Mucosa of rectum (tissue), 2 donors: ENCODE measurements around the gene DCTN1.
"Not testable (repeated sequence)": the region's sequence is repeated elsewhere in the genome, so short reads cannot be mapped to it uniquely, and the experiment has no call there.

ENCODE experiments used
- H3K27ac ChIP-seq, 2 donors: one replicate each; pipeline ENCODE4 v1.7.0; 2013; ENCODE audit warnings: inconsistent platforms in 2 of 2, low read depth in 2 of 2, low read length in 2 of 2
- H3K27me3 ChIP-seq, 2 donors: one replicate each; pipeline ENCODE4 v1.7.0; 2013; ENCODE audit warnings: low read length in 2 of 2; ENCODE audit not compliant: control insufficient read depth in 2 of 2, insufficient read depth in 2 of 2
- H3K36me3 ChIP-seq, 2 donors: one replicate each; pipeline ENCODE4 v1.7.0; 2013; ENCODE audit warnings: low read length in 2 of 2; ENCODE audit not compliant: control insufficient read depth in 2 of 2, insufficient read depth in 2 of 2
- H3K4me1 ChIP-seq, 2 donors: one replicate each; pipeline ENCODE4 v1.7.0; 2013; ENCODE audit warnings: low read length in 2 of 2, mild to moderate bottlenecking in 1 of 2; ENCODE audit not compliant: control insufficient read depth in 2 of 2, insufficient read depth in 2 of 2
- H3K4me3 ChIP-seq, 2 donors: one replicate each; pipeline ENCODE4 v1.7.0; 2013; ENCODE audit warnings: low read length in 2 of 2
- H3K9ac ChIP-seq, 2 donors: one replicate each; pipeline ENCODE4 v1.7.0; 2013; ENCODE audit warnings: low read length in 2 of 2, low read depth in 1 of 2, mild to moderate bottlenecking in 1 of 2
- H3K9me3 ChIP-seq, 2 donors: one replicate each; pipeline ENCODE4 v1.7.0; 2013; ENCODE audit warnings: low read length in 2 of 2; ENCODE audit not compliant: control insufficient read depth in 2 of 2
- donor health status: healthy.
- donor health status: Normal muscosa, but diverticular disease.

DCTN1 gene

GRCh38 chr2:74349889-74350288 lies 30.2 kb downstream of the DCTN1 start:
- H3K4me3 ChIP-seq: no peak overlapping the region
- no peaks in the 10 kb centered on the region for H3K9me3 ChIP-seq
- H3K4me1 ChIP-seq: no peaks in the 10 kb centered on the region
- H3K9ac ChIP-seq: no peak overlapping the region
- H3K27me3 ChIP-seq: no peaks in the 10 kb centered on the region
- H3K36me3 ChIP-seq: no peaks in the 10 kb centered on the region
- no peak overlapping the region for H3K27ac ChIP-seq

GRCh38 chr2:74347742-74348141 lies 32.4 kb downstream of the DCTN1 start:
- H3K9ac ChIP-seq: no peak overlapping the region
- no peaks in the 10 kb centered on the region for H3K27me3 ChIP-seq
- H3K36me3 ChIP-seq: no peaks in the 10 kb centered on the region
- H3K27ac ChIP-seq: no peak overlapping the region
- H3K9me3 ChIP-seq: no peaks in the 10 kb centered on the region
- no peaks in the 10 kb centered on the region for H3K4me1 ChIP-seq
- no peak overlapping the region for H3K4me3 ChIP-seq

- H3K4me1 ChIP-seq: no peaks in the 10 kb centered on the region
- no peak overlapping the region for H3K4me3 ChIP-seq
- H3K9me3 ChIP-seq: no peaks in the 10 kb centered on the region
- H3K9ac ChIP-seq: no peak overlapping the region
- H3K27me3 ChIP-seq: no peaks in the 10 kb centered on the region
- no peak overlapping the region for H3K27ac ChIP-seq
- H3K36me3 ChIP-seq: no peaks in the 10 kb centered on the region
These were observed 32.8 kb downstream of the DCTN1 start for GRCh38 chr2:74347303-74347702.

- Histone ChIP-seq H3K4me3 (no peak overlapping the region), H3K4me1 (no peaks in the 10 kb centered on the region), H3K9me3 (no peaks in the 10 kb centered on the region), H3K9ac (no peak overlapping the region), H3K36me3 (no peaks in the 10 kb centered on the region), H3K27me3 (no peaks in the 10 kb centered on the region), H3K27ac (no peak overlapping the region)
These were observed 34.7 kb downstream of the DCTN1 start for GRCh38 chr2:74345272-74345943.

- H3K36me3 ChIP-seq: no peaks in the 10 kb centered on the region
- no peak within 1 kb of the TSS for H3K4me3 ChIP-seq
- H3K9ac ChIP-seq: no peak within 1 kb of the TSS
- no peak within 1 kb of the TSS for H3K27ac ChIP-seq
- H3K4me1 ChIP-seq: no peaks in the 10 kb centered on the region
- H3K9me3 ChIP-seq: no peaks in the 10 kb centered on the region
- H3K27me3 ChIP-seq: no peaks in the 10 kb centered on the region
These were observed 36.8 kb downstream of the DCTN1 start, which contains the start of gene SLC4A5 for GRCh38 chr2:74343316-74343715. Gene SLC4A5, minus strand, starts transcription at chr2:74343416. Its CDS starts 28,393 bp downstream, at chr2:74315023.

- H3K36me3 ChIP-seq, H3K4me3 ChIP-seq, H3K27ac ChIP-seq, H3K27me3 ChIP-seq, H3K4me1 ChIP-seq, H3K9ac ChIP-seq, H3K9me3 ChIP-seq: not testable (repeated sequence)
These were observed 43.9 kb downstream of the DCTN1 start for GRCh38 chr2:74336227-74336626.

GRCh38 chr2:74334931-74335333 lies 45.2 kb downstream of the DCTN1 start:
- H3K9me3 ChIP-seq: no peaks in the 10 kb centered on the region
- H3K27ac ChIP-seq: no peak overlapping the region
- no peak overlapping the region for H3K9ac ChIP-seq
- peaks cover under 1 to 5% of the 10 kb centered on the region in 2 donors for H3K36me3 ChIP-seq
- H3K4me1 ChIP-seq: no peaks in the 10 kb centered on the region
- H3K4me3 ChIP-seq: no peak overlapping the region
- H3K27me3 ChIP-seq: no peaks in the 10 kb centered on the region

GRCh38 chr2:74333896-74334586 lies 46.1 kb downstream of the DCTN1 start:
- Histone ChIP-seq H3K4me1 (no peaks in the 10 kb centered on the region), H3K36me3 (peaks cover 3 to 5% of the 10 kb centered on the region in 2 donors), H3K9ac (no peak overlapping the region), H3K9me3 (no peaks in the 10 kb centered on the region), H3K27ac (no peak overlapping the region), H3K4me3 (no peak overlapping the region), H3K27me3 (no peaks in the 10 kb centered on the region)

- Histone ChIP-seq H3K9ac (no peak overlapping the region), H3K9me3 (no peaks in the 10 kb centered on the region), H3K27ac (no peak overlapping the region), H3K27me3 (no peaks in the 10 kb centered on the region), H3K4me1 (no peaks in the 10 kb centered on the region), H3K4me3 (no peak overlapping the region), H3K36me3 (peaks cover 3 to 5% of the 10 kb centered on the region in 2 donors)
These were observed 46.9 kb downstream of the DCTN1 start for GRCh38 chr2:74333175-74333574.

GRCh38 chr2:74332550-74333174 lies 47.4 kb downstream of the DCTN1 start:
- Histone ChIP-seq H3K36me3 (peaks cover 3 to 5% of the 10 kb centered on the region in 2 donors), H3K27ac (no peak overlapping the region), H3K4me3 (no peak overlapping the region), H3K27me3 (no peaks in the 10 kb centered on the region), H3K4me1 (no peaks in the 10 kb centered on the region), H3K9me3 (no peaks in the 10 kb centered on the region), H3K9ac (no peak overlapping the region)
